ENCODE results near the gene FAM89B.

The FAM89B gene

GRCh38 chr11:65552388-65552951 lies 19.9 kb upstream of the FAM89B start:
- Histone ChIP-seq H3K4me1 (ENCODE audit: control insufficient read depth, insufficient read depth, low read length) (peaks cover 41% of the 10 kb centered on the region), H3K9ac (ENCODE audit: low read length) (no peak overlapping the region), H3K9me3 (ENCODE audit: control insufficient read depth, insufficient read depth, low read depth, low read length) (no peaks in the 10 kb centered on the region), H3K36me3 (ENCODE audit: control insufficient read depth, insufficient read depth, low read length) (no peaks in the 10 kb centered on the region), H3K27ac (ENCODE audit: low read depth, low read length) (no peak overlapping the region), H3K4me3 (ENCODE audit: low read depth, low read length) (no peak overlapping the region), H3K27me3 (ENCODE audit: control insufficient read depth, insufficient read depth, low read length) (peaks cover 48% of the 10 kb centered on the region)

- no peak overlapping the region for H3K9ac ChIP-seq (ENCODE audit: low read length)
- H3K4me1 ChIP-seq (ENCODE audit: control insufficient read depth, insufficient read depth, low read length): peaks cover 41% of the 10 kb centered on the region
- H3K4me3 ChIP-seq (ENCODE audit: low read depth, low read length): peak overlapping the region; percentile 53
- peaks cover 39% of the 10 kb centered on the region for H3K27me3 ChIP-seq (ENCODE audit: control insufficient read depth, insufficient read depth, low read length)
- no peaks in the 10 kb centered on the region for H3K36me3 ChIP-seq (ENCODE audit: control insufficient read depth, insufficient read depth, low read length)
- no peaks in the 10 kb centered on the region for H3K9me3 ChIP-seq (ENCODE audit: control insufficient read depth, insufficient read depth, low read depth, low read length)
- no peak overlapping the region for H3K27ac ChIP-seq (ENCODE audit: low read depth, low read length)
These were observed 18.9 kb upstream of the FAM89B start for GRCh38 chr11:65553301-65554001.

- H3K4me3 ChIP-seq (ENCODE audit: low read depth, low read length): peak overlapping the region; percentile 53
- H3K9ac ChIP-seq (ENCODE audit: low read length): no peak overlapping the region
- no peak overlapping the region for H3K27ac ChIP-seq (ENCODE audit: low read depth, low read length)
- H3K36me3 ChIP-seq (ENCODE audit: control insufficient read depth, insufficient read depth, low read length): no peaks in the 10 kb centered on the region
- H3K9me3 ChIP-seq (ENCODE audit: control insufficient read depth, insufficient read depth, low read depth, low read length): no peaks in the 10 kb centered on the region
- H3K27me3 ChIP-seq (ENCODE audit: control insufficient read depth, insufficient read depth, low read length): peaks cover 35% of the 10 kb centered on the region
- H3K4me1 ChIP-seq (ENCODE audit: control insufficient read depth, insufficient read depth, low read length): peaks cover 49% of the 10 kb centered on the region
These were observed 18.1 kb upstream of the FAM89B start for GRCh38 chr11:65554057-65554818.

DNA sequence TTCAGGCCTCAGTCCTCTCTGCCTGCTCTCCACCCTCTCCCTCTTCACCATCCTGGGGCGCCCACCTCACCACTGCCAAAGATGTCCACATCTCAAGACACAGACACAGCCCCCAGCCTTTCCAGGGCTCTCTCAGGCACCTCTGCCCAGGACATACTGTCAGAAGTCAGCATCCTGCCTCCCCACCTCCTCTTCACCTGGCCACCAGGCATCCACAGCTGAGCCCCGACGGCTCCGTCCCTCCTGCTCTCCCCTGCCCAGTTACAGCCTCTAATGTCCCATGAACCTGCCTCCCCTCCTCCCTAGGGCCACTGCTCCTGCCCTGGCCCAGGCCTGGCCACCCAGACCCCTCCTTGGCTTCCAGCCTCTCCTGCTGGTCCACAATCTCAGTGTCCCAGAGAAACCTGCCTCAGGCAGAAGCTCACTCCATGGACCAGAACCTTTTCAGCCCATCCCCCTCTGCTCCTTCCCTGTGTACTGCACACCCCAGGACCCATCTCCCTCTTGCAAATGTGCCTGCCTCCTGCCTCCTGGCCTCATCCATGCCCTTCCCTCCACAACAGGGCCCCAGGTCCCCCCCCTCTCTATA lies 17.4 kb upstream of the FAM89B start:
- no peak overlapping the region for H3K9ac ChIP-seq (ENCODE audit: low read length)
- no peaks in the 10 kb centered on the region for H3K9me3 ChIP-seq (ENCODE audit: control insufficient read depth, insufficient read depth, low read depth, low read length)
- no peak overlapping the region for H3K27ac ChIP-seq (ENCODE audit: low read depth, low read length)
- H3K4me1 ChIP-seq (ENCODE audit: control insufficient read depth, insufficient read depth, low read length): peaks cover 56% of the 10 kb centered on the region
- no peak overlapping the region for H3K4me3 ChIP-seq (ENCODE audit: low read depth, low read length)
- H3K36me3 ChIP-seq (ENCODE audit: control insufficient read depth, insufficient read depth, low read length): no peaks in the 10 kb centered on the region
- H3K27me3 ChIP-seq (ENCODE audit: control insufficient read depth, insufficient read depth, low read length): peaks cover 32% of the 10 kb centered on the region

DNA sequence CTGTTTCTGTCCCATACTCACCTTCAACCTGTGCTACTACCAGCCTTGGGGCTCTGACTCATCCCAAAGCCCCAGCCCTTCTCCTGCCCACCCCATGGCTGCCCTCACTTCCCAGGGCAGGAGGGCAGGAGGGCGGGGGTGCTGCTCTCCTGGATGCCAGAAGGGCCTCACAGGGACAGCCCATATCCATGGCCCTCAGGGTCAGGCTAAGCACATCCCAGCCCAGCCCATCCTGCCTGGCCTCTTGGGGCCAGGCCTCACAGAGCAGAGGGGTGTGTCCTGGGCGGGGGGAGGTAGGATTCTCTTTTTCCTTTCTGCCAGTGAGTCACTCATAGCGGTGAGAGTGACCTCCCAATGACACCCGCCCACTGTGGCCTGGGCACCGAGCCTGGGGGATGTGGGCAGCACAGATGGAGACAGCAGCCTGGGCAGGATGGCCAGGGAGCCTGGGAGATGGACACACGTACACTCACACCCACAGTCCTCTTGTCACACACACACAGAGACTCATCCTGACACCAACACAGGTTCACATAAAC lies 16.6 kb upstream of the FAM89B start:
- no peak overlapping the region for H3K27ac ChIP-seq (ENCODE audit: low read depth, low read length)
- no peak overlapping the region for H3K4me3 ChIP-seq (ENCODE audit: low read depth, low read length)
- H3K4me1 ChIP-seq (ENCODE audit: control insufficient read depth, insufficient read depth, low read length): peaks cover 64% of the 10 kb centered on the region
- peaks cover 31% of the 10 kb centered on the region for H3K27me3 ChIP-seq (ENCODE audit: control insufficient read depth, insufficient read depth, low read length)
- H3K9ac ChIP-seq (ENCODE audit: low read length): no peak overlapping the region
- H3K36me3 ChIP-seq (ENCODE audit: control insufficient read depth, insufficient read depth, low read length): no peaks in the 10 kb centered on the region
- H3K9me3 ChIP-seq (ENCODE audit: control insufficient read depth, insufficient read depth, low read depth, low read length): no peaks in the 10 kb centered on the region

GRCh38 chr11:65556470-65557279 lies 15.7 kb upstream of the FAM89B start:
- Histone ChIP-seq H3K36me3 (ENCODE audit: control insufficient read depth, insufficient read depth, low read length) (no peaks in the 10 kb centered on the region), H3K4me1 (ENCODE audit: control insufficient read depth, insufficient read depth, low read length) (peaks cover 64% of the 10 kb centered on the region), H3K27me3 (ENCODE audit: control insufficient read depth, insufficient read depth, low read length) (peaks cover 27% of the 10 kb centered on the region), H3K4me3 (ENCODE audit: low read depth, low read length) (no peak overlapping the region), H3K9me3 (ENCODE audit: control insufficient read depth, insufficient read depth, low read depth, low read length) (no peaks in the 10 kb centered on the region), H3K9ac (ENCODE audit: low read length) (no peak overlapping the region), H3K27ac (ENCODE audit: low read depth, low read length) (no peak overlapping the region)

DNA sequence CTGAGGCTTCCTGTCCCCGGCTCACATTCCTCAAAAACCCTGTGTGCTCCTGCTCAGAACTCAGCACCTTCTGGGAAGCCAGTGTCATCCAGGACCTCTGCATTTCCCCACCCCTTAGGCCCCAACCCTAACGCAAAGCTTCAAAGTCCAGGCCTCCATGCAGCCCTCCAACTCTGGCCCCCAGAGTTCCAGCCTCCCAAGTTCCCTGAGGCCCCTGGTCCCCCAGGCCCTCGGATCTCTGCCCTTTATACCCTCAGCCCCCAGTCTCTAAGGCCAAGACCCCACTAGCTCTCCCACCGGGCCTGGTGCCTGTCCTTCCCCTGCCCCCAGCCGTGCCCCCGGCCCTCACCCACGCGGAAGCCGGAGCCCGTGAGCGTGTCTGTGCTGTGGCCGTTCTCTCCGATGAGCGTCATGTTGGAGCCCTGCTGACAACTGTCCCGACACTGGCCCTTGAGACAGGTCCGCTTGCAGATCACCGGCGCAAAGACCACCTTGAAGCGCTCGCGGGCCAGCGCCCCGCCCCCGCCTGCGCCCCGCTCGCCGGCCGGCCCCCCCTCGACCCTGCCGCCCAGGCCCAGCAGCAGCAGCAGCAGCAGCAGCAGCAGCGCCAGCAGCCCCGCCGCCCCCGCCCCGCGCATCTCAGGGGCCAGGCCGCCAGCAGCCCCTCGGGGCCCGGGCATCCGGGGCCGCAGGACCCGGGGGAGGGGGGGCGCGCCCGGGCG lies 14.9 kb upstream of the FAM89B start:
- H3K9ac ChIP-seq (ENCODE audit: low read length): no peak overlapping the region
- H3K9me3 ChIP-seq (ENCODE audit: control insufficient read depth, insufficient read depth, low read depth, low read length): no peaks in the 10 kb centered on the region
- H3K27ac ChIP-seq (ENCODE audit: low read depth, low read length): no peak overlapping the region
- peak overlapping the region; percentile 52 for H3K4me3 ChIP-seq (ENCODE audit: low read depth, low read length)
- no peaks in the 10 kb centered on the region for H3K36me3 ChIP-seq (ENCODE audit: control insufficient read depth, insufficient read depth, low read length)
- H3K27me3 ChIP-seq (ENCODE audit: control insufficient read depth, insufficient read depth, low read length): peaks cover 27% of the 10 kb centered on the region
- H3K4me1 ChIP-seq (ENCODE audit: control insufficient read depth, insufficient read depth, low read length): peaks cover 61% of the 10 kb centered on the region

DNA sequence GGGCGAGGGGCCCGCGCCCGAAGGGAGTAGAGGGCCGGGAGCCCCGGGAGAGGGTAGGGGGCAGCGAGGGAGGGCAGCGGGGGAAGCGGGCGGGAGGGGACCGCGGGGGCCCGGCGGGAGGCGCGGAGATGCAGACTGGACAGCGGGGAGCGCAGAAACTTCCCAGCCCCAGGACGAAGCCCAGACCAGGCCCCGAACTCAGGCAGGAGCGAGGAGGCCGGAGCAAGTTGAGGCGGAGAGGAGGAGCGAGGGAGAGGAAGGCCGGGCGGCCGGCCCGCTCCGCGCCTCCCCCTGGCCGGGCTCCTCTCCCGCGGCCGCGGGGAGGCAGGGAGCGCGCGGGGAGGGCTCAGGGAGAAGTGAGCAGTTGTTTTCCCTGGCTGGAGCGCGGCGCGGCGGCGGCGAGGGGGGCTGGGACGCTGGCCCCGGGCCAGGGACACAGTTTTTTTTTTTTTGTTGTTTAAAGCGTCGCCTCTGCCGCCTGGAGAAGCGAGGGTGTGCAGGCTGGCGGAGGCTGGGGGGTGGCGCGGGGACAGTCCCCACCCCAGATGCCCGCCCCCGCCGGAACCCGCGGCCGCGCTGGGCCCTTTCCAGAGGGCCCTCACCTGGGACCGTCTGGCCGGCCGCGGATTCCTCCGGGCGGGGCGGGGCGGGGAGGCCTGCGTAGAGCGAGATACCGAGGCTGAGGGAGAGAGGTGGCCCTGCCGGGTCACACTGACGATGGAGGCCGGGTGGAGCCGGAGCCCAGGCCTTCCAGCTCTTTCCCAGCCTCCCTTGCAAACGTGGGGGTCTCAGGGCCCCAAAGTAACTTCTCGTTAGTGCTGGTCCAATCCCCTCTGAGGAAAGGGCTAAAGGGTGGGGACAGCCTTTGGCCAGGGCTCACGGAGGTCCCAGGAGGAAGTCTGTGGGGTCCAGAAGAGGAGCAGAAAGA lies 14.1 kb upstream of the FAM89B start, which contains the start of gene LTBP3:
Gene LTBP3 (minus strand): TSS at position 358 of the 928 bp plus-strand sequence. CDS start 400 bp downstream, outside the sequence.
- peak within 1 kb of the TSS; percentile 69 for H3K9ac ChIP-seq (ENCODE audit: low read length)
- H3K4me3 ChIP-seq (ENCODE audit: low read depth, low read length): peak within 1 kb of the TSS; percentile 63
- peaks cover 58% of the 10 kb centered on the region for H3K4me1 ChIP-seq (ENCODE audit: control insufficient read depth, insufficient read depth, low read length)
- H3K27me3 ChIP-seq (ENCODE audit: control insufficient read depth, insufficient read depth, low read length): peaks cover 27% of the 10 kb centered on the region
- peak within 1 kb of the TSS; percentile 28; the same call in 1 of the 2 replicates for H3K27ac ChIP-seq (ENCODE audit: low read depth, low read length)
- H3K9me3 ChIP-seq (ENCODE audit: control insufficient read depth, insufficient read depth, low read depth, low read length): no peaks in the 10 kb centered on the region
- no peaks in the 10 kb centered on the region for H3K36me3 ChIP-seq (ENCODE audit: control insufficient read depth, insufficient read depth, low read length)

- peaks cover 55% of the 10 kb centered on the region for H3K4me1 ChIP-seq (ENCODE audit: control insufficient read depth, insufficient read depth, low read length)
- no peaks in the 10 kb centered on the region for H3K9me3 ChIP-seq (ENCODE audit: control insufficient read depth, insufficient read depth, low read depth, low read length)
- H3K4me3 ChIP-seq (ENCODE audit: low read depth, low read length): peak overlapping the region; percentile 63
- no peaks in the 10 kb centered on the region for H3K36me3 ChIP-seq (ENCODE audit: control insufficient read depth, insufficient read depth, low read length)
- H3K9ac ChIP-seq (ENCODE audit: low read length): peak overlapping the region; percentile 69
- no peak overlapping the region; the same call in 1 of the 2 replicates for H3K27ac ChIP-seq (ENCODE audit: low read depth, low read length)
- peaks cover 24% of the 10 kb centered on the region for H3K27me3 ChIP-seq (ENCODE audit: control insufficient read depth, insufficient read depth, low read length)
These were observed 13.3 kb upstream of the FAM89B start for GRCh38 chr11:65558930-65559509.

All from HUES6 (cell line).